ENCODE results near the gene ROBO1. TPM values are rescaled to one million over a fixed set of nuclear protein-coding genes. Genes with fewer than 3 reads are reported as not detected.

ROBO1 gene
- polyA plus RNA-seq, 1 donor (not counting 4 experiments of a cell fraction or from before 2014, with no cell fraction given): 27.1 TPM

- H2AFZ ChIP-seq (ENCODE audit: control insufficient read depth, low read length): no peak overlapping the region
- H3K36me3 ChIP-seq (ENCODE audit: control insufficient read depth in 2 of 2, extremely low read depth in 1 of 2, insufficient read depth in 2 of 2, low read length in 2 of 2): no peaks in the 10 kb centered on the region
- no peaks in the 10 kb centered on the region for H3K27me3 ChIP-seq (ENCODE audit: control insufficient read depth, extremely low read depth, insufficient read depth, low read length)
- no peaks in the 10 kb centered on the region for H4K20me1 ChIP-seq (ENCODE audit: control insufficient read depth, extremely low read depth, insufficient read depth, low read length)
- FAIRE-seq (no peak), DNase-seq (ENCODE audit: low read depth, low spot score) (no peak)
- no peak overlapping the region for H3K9ac ChIP-seq (ENCODE audit: control insufficient read depth, extremely low read depth, insufficient read depth, low read length)
- H3K4me1 ChIP-seq (ENCODE audit: control insufficient read depth, extremely low read depth, insufficient read depth, low read length): peaks cover 22% of the 10 kb centered on the region
- TF ChIP-seq EZH2 (IDR thresholded peaks at IDR 0.05; ENCODE audit: low read length) (no peak), CTCF (optimal IDR thresholded peaks at IDR 0.05 in 1 of 3, IDR thresholded peaks at IDR 0.05 in 1 of 3, conservative IDR thresholded peaks at IDR 0.05 in 1 of 3; ENCODE audit: extremely low read depth in 1 of 3, insufficient read depth in 2 of 3, low read length in 3 of 3) (no peak)
- H3K9me1 ChIP-seq (ENCODE audit: control insufficient read depth, extremely low read depth, insufficient read depth, low read length): no peaks in the 10 kb centered on the region
- H3K79me2 ChIP-seq (ENCODE audit: control insufficient read depth, insufficient read depth, low read length): no peaks in the 10 kb centered on the region
- dilution Hi-C loops (cut with MboI; ENCODE audit: extremely low pct_ligation_motif_present, low sequenced_read_pairs): no loop called here
- H3K4me3 ChIP-seq (ENCODE audit: control insufficient read depth in 2 of 3, extremely low read depth in 1 of 3, insufficient read depth in 2 of 3, low read depth in 1 of 3, low read length in 3 of 3): no peak overlapping the region
- H3K4me2 ChIP-seq (ENCODE audit: control insufficient read depth, extremely low read depth, insufficient read depth, low read depth, low read length): no peak overlapping the region
- no peaks in the 10 kb centered on the region for H3K9me3 ChIP-seq (ENCODE audit: control insufficient read depth, low read depth, low read length)
- no peak overlapping the region for H3K27ac ChIP-seq (ENCODE audit: control insufficient read depth, insufficient read depth, low read length)
Observed at GRCh38 chr3:78670746-78671145, 1097.1 kb downstream of the ROBO1 start.

GRCh38 chr3:78670094-78670493, 1097.7 kb downstream of the ROBO1 start:
- Histone ChIP-seq H4K20me1 (ENCODE audit: control insufficient read depth, extremely low read depth, insufficient read depth, low read length) (no peaks in the 10 kb centered on the region), H3K9me3 (ENCODE audit: control insufficient read depth, low read depth, low read length) (no peaks in the 10 kb centered on the region), H3K4me3 (ENCODE audit: control insufficient read depth in 2 of 3, extremely low read depth in 1 of 3, insufficient read depth in 2 of 3, low read depth in 1 of 3, low read length in 3 of 3) (no peak overlapping the region), H3K27me3 (ENCODE audit: control insufficient read depth, extremely low read depth, insufficient read depth, low read length) (no peaks in the 10 kb centered on the region), H3K9ac (ENCODE audit: control insufficient read depth, extremely low read depth, insufficient read depth, low read length) (no peak overlapping the region), H3K27ac (ENCODE audit: control insufficient read depth, insufficient read depth, low read length) (no peak overlapping the region), H3K4me1 (ENCODE audit: control insufficient read depth, extremely low read depth, insufficient read depth, low read length) (peaks cover 24% of the 10 kb centered on the region), H3K36me3 (ENCODE audit: control insufficient read depth in 2 of 2, extremely low read depth in 1 of 2, insufficient read depth in 2 of 2, low read length in 2 of 2) (no peaks in the 10 kb centered on the region), H3K4me2 (ENCODE audit: control insufficient read depth, extremely low read depth, insufficient read depth, low read depth, low read length) (no peak overlapping the region), H2AFZ (ENCODE audit: control insufficient read depth, low read length) (no peak overlapping the region), H3K9me1 (ENCODE audit: control insufficient read depth, extremely low read depth, insufficient read depth, low read length) (no peaks in the 10 kb centered on the region), H3K79me2 (ENCODE audit: control insufficient read depth, insufficient read depth, low read length) (no peaks in the 10 kb centered on the region)
- TF ChIP-seq EZH2 (IDR thresholded peaks at IDR 0.05; ENCODE audit: low read length) (no peak), CTCF (optimal IDR thresholded peaks at IDR 0.05 in 1 of 3, IDR thresholded peaks at IDR 0.05 in 1 of 3, conservative IDR thresholded peaks at IDR 0.05 in 1 of 3; ENCODE audit: extremely low read depth in 1 of 3, insufficient read depth in 2 of 3, low read length in 3 of 3) (no peak)
- DNase-seq (ENCODE audit: low read depth, low spot score) (no peak), FAIRE-seq (no peak)
- dilution Hi-C loops (cut with MboI; ENCODE audit: extremely low pct_ligation_motif_present, low sequenced_read_pairs): no loop called here
